HEK293 (cell line): Measurements from ENCODE around the gene LINS1.

Experiments
- CTCF ChIP-seq: fragments of 450-650 bp; formaldehyde crosslinking; IDR thresholded peaks from 2 replicates; pipeline ENCODE4 v1.5.1; 2016; ENCODE audit warnings: missing biosample characterization, missing genetic modification characterization
- HOXA7 ChIP-seq: sonication (generic); formaldehyde crosslinking; IDR thresholded peaks from 2 replicates; pipeline ENCODE4 v1.8.1; 2022; ENCODE audit warnings: missing genetic modification reagents, borderline replicate concordance
- MZF1 ChIP-seq: fragments of 450-650 bp; formaldehyde crosslinking; IDR thresholded peaks from 2 replicates; pipeline ENCODE4 v1.5.1; 2017; ENCODE audit warnings: missing biosample characterization, missing genetic modification characterization, borderline replicate concordance
- PRDM10 ChIP-seq: fragments of 450-650 bp; formaldehyde crosslinking; IDR thresholded peaks from 2 replicates; pipeline ENCODE4 v1.5.1; 2016; ENCODE audit warnings: missing biosample characterization, missing genetic modification characterization
- SALL2 ChIP-seq: fragments of 450-650 bp; formaldehyde crosslinking; IDR thresholded peaks from 2 replicates; pipeline ENCODE4 v1.5.0; 2017; ENCODE audit warnings: missing biosample characterization, mild to moderate bottlenecking, missing genetic modification characterization, borderline replicate concordance
- SCRT2 ChIP-seq: fragments of 450-650 bp; formaldehyde crosslinking; IDR thresholded peaks from 2 replicates; pipeline ENCODE4 v1.5.1; 2016; ENCODE audit warnings: missing biosample characterization, missing genetic modification characterization
- ZNF169 ChIP-seq: fragments of 450-650 bp; formaldehyde crosslinking; IDR thresholded peaks from 2 replicates; pipeline ENCODE4 v1.5.1; 2016; ENCODE audit warnings: missing biosample characterization, missing genetic modification characterization
- ZNF18 ChIP-seq: fragments of 450-650 bp; formaldehyde crosslinking; IDR thresholded peaks from 2 replicates; pipeline ENCODE4 v1.5.1; 2016; ENCODE audit warnings: missing biosample characterization, missing genetic modification characterization
- ZNF23 ChIP-seq: fragments of 450-650 bp; formaldehyde crosslinking; IDR thresholded peaks from 2 replicates; pipeline ENCODE4 v1.5.1; 2016; ENCODE audit warnings: missing biosample characterization, missing genetic modification characterization, borderline replicate concordance
- ZNF274 ChIP-seq, 2 experiments: fragments of 200-500 bp in 1 of 2; fragments of 450-650 bp in 1 of 2; sonication (Bioruptor generic) in 1 of 2; formaldehyde crosslinking in 1 of 2; IDR thresholded peaks; 2 replicates each; pipeline versions ENCODE4 v1.5.1 to v1.6.1; 2014 to 2016; ENCODE audit warnings: borderline replicate concordance in 1 of 2, inconsistent platforms in 1 of 2, low read length in 1 of 2, missing biosample characterization in 1 of 2, missing genetic modification characterization in 1 of 2
- ZNF404 ChIP-seq: fragments of 450-650 bp; formaldehyde crosslinking; IDR thresholded peaks from 2 replicates; pipeline ENCODE4 v1.5.1; 2017; ENCODE audit warnings: missing biosample characterization, missing genetic modification characterization
- ZSCAN4 ChIP-seq: fragments of 450-650 bp; formaldehyde crosslinking; IDR thresholded peaks from 2 replicates; pipeline ENCODE4 v1.5.1; 2017; ENCODE audit warnings: missing biosample characterization, missing genetic modification characterization

GRCh38 chr15:100547961-100548360 is 54.0 kb downstream of the LINS1 start:
- TF ChIP-seq ZNF23 (tag by site-specific recombination), result no peak
- no peak for TF ChIP-seq CTCF (tag by site-specific recombination)
- TF ChIP-seq ZSCAN4 (tag by site-specific recombination), result no peak
- no peak for TF ChIP-seq ZNF404 (tag by site-specific recombination)
- TF ChIP-seq ZNF274 (IDR thresholded peaks at IDR 0.05; ENCODE audit: low read length), result no peak
- no peak for TF ChIP-seq ZNF274 (tag by site-specific recombination; IDR thresholded peaks at IDR 0.05; ENCODE audit: borderline replicate concordance)
- TF ChIP-seq ZNF18, result no peak
- TF ChIP-seq MZF1, result no peak
- TF ChIP-seq SALL2 (tag by site-specific recombination), result no peak
- no peak for TF ChIP-seq HOXA7 (CRISPR knock-in tag)
- TF ChIP-seq PRDM10 (tag by site-specific recombination), result no peak
- TF ChIP-seq ZNF169 (tag by site-specific recombination), result no peak
- no peak for TF ChIP-seq SCRT2 (tag by site-specific recombination)
